SH-SY5Y (cell line): ENCODE data around the gene UFSP2.

ENCODE experiments used
- GATA2 ChIP-seq: IDR thresholded peaks from 2 replicates; pipeline ENCODE4 v1.6.1; 2011; ENCODE audit warnings: mild to moderate bottlenecking, low read depth, low read length
- GATA3 ChIP-seq: IDR thresholded peaks from 2 replicates; pipeline ENCODE4 v1.6.1; 2011; ENCODE audit warnings: low read depth, mild to moderate bottlenecking, low read length, moderate library complexity

UFSP2 gene

GRCh38 chr4:185383451-185383850 lies 42.3 kb downstream of the UFSP2 start:
- no peak for TF ChIP-seq GATA3
- TF ChIP-seq GATA2 = no peak

GRCh38 chr4:185382754-185383153 lies 43.0 kb downstream of the UFSP2 start:
- no peak for TF ChIP-seq GATA2
- no peak for TF ChIP-seq GATA3

- no peak for TF ChIP-seq GATA3
- TF ChIP-seq GATA2 = no peak
Measured at GRCh38 chr4:185381288-185382196, 44.2 kb downstream of the UFSP2 start.

- TF ChIP-seq GATA3 (no peak), GATA2 (no peak)
Measured at GRCh38 chr4:185380320-185380719, 45.4 kb downstream of the UFSP2 start.

- no peak for TF ChIP-seq GATA3
- no peak for TF ChIP-seq GATA2
Measured at GRCh38 chr4:185379326-185380295, 46.2 kb downstream of the UFSP2 start.

- TF ChIP-seq GATA3 = no peak
- TF ChIP-seq GATA2 = no peak
Measured at GRCh38 chr4:185378264-185378663, 47.5 kb downstream of the UFSP2 start.

GRCh38 chr4:185374573-185374972 lies 51.2 kb downstream of the UFSP2 start:
- TF ChIP-seq GATA3 (no peak), GATA2 (no peak)

- TF ChIP-seq GATA2 (no peak), GATA3 (no peak)
Measured at GRCh38 chr4:185374027-185374426, 51.7 kb downstream of the UFSP2 start.

- TF ChIP-seq GATA3 (no peak), GATA2 (no peak)
Measured at GRCh38 chr4:185371702-185372101, 54.1 kb downstream of the UFSP2 start.

- TF ChIP-seq GATA3 = no peak
- TF ChIP-seq GATA2 = no peak
Measured at GRCh38 chr4:185370268-185370949, 55.4 kb downstream of the UFSP2 start.

- no peak for TF ChIP-seq GATA2
- no peak for TF ChIP-seq GATA3
Measured at GRCh38 chr4:185369731-185370130, 56.0 kb downstream of the UFSP2 start.

GRCh38 chr4:185364886-185365285 lies 60.9 kb downstream of the UFSP2 start:
- no peak for TF ChIP-seq GATA3
- TF ChIP-seq GATA2 = no peak

- TF ChIP-seq GATA2 (no peak), GATA3 (no peak)
Measured at GRCh38 chr4:185363251-185363650, 62.5 kb downstream of the UFSP2 start.

- TF ChIP-seq GATA2 (no peak), GATA3 (no peak)
Measured at GRCh38 chr4:185361872-185362271, 63.9 kb downstream of the UFSP2 start.
